HepG2 (cell line): ENCODE results near the gene NRN1L. TPM values are rescaled to one million over a fixed set of nuclear protein-coding genes. Genes with fewer than 3 reads are reported as not detected.

ENCODE experiments used
- ARID5B ChIP-seq: IDR thresholded peaks from 2 replicates; pipeline ENCODE4 v1.4.0; 2020; ENCODE audit warnings: mild to moderate bottlenecking, missing genetic modification reagents
- BCL6 ChIP-seq: IDR thresholded peaks from 2 replicates; pipeline ENCODE4 v1.6.1; 2016; ENCODE audit warnings: missing genetic modification reagents, missing compliant biosample characterization
- DNMT3B ChIP-seq: conservative IDR thresholded peaks from 2 replicates; pipeline ENCODE4 v1.6.1; 2016; ENCODE audit warnings: missing biosample characterization, control low read depth
- HDAC6 ChIP-seq: fragments of 200-600 bp; sonication (generic); IDR thresholded peaks from 2 replicates; pipeline ENCODE4 v1.7.0; 2017; ENCODE audit warnings: mild to moderate bottlenecking, antibody characterized with exemption, low read length, low read depth
- MYC ChIP-seq: sonication (generic); formaldehyde crosslinking; IDR thresholded peaks from 2 replicates; pipeline ENCODE4 v1.9.0; 2021; ENCODE audit warnings: missing genetic modification reagents, borderline replicate concordance
- PITX1 ChIP-seq: sonication (generic); formaldehyde crosslinking; IDR thresholded peaks from 2 replicates; pipeline ENCODE4 v1.5.1; 2020; ENCODE audit warnings: mild to moderate bottlenecking, missing genetic modification reagents
- POLR2AphosphoS2 ChIP-seq: IDR thresholded peaks from 2 replicates; pipeline ENCODE4 v1.6.1; 2011; ENCODE audit warnings: low read depth, low read length, improper control_type of control experiment
- RBM22 ChIP-seq: fragments of 200-400 bp; formaldehyde crosslinking; optimal IDR thresholded peaks from 2 replicates; pipeline ENCODE3; 2017; ENCODE audit warnings: mild to moderate bottlenecking, low read length, moderate library complexity
- REXO4 ChIP-seq: sonication (generic); formaldehyde crosslinking; IDR thresholded peaks from 2 replicates; pipeline ENCODE4 v1.8.0; 2022; ENCODE audit warnings: missing genetic modification reagents, mild to moderate bottlenecking, borderline replicate concordance
- TAF15 ChIP-seq: fragments of 200-400 bp; formaldehyde crosslinking; IDR thresholded peaks from one replicate; pipeline ENCODE4 v1.6.1; 2018; ENCODE audit warnings: mild to moderate bottlenecking, low read depth, low read length; ENCODE audit not compliant: poor library complexity, severe bottlenecking
- TFAP4 ChIP-seq: sonication (generic); IDR thresholded peaks from 2 replicates; pipeline ENCODE4 v1.6.1; 2016; ENCODE audit warnings: low read depth, borderline replicate concordance
- ZNF12 ChIP-seq: sonication (generic); formaldehyde crosslinking; IDR thresholded peaks from 2 replicates; pipeline ENCODE4 v1.5.0; 2020; ENCODE audit warnings: missing genetic modification reagents
- ZNF17 ChIP-seq: sonication (generic); formaldehyde crosslinking; IDR thresholded peaks from 2 replicates; pipeline ENCODE4 v1.5.0; 2020; ENCODE audit warnings: mild to moderate bottlenecking, missing genetic modification reagents
- ZNF180 ChIP-seq: sonication (generic); formaldehyde crosslinking; IDR thresholded peaks from 2 replicates; pipeline ENCODE4 v1.4.0; 2020; ENCODE audit warnings: low read depth, missing genetic modification reagents, borderline replicate concordance
- ZNF546 ChIP-seq: sonication (generic); formaldehyde crosslinking; conservative IDR thresholded peaks from 2 replicates; pipeline ENCODE4 v1.8.1; 2023; ENCODE audit warnings: mild to moderate bottlenecking, missing genetic modification reagents
- ZNF572 ChIP-seq: sonication (generic); formaldehyde crosslinking; IDR thresholded peaks from 2 replicates; pipeline ENCODE4 v1.5.1; 2020; ENCODE audit warnings: mild to moderate bottlenecking, missing genetic modification reagents
- polyA plus RNA-seq, 8 experiments: library from polyadenylated mRNA; depleted of rRNA in 3 of 8; stranded (reverse) in 7 of 8; unstranded in 1 of 8; fragments of >200 nt; fragmentation: Illumina TruSeq in 4 of 8; extraction: Trizol in 4 of 8; gene quantifications; 2 replicates each; pipeline versions ENCODE4 v1.2.1 to v1.2.3, GENCODE V29; 2011 to 2016; ENCODE audit warnings: low read depth in 4 of 8, missing spikeins in 1 of 8, mixed read lengths in 1 of 8; ENCODE audit not compliant: insufficient read depth in 1 of 8
- total RNA-seq, 5 experiments: library from RNA; depleted of rRNA; stranded (reverse); fragments of >200 nt; fragmentation: Illumina TruSeq; extraction: Trizol; gene quantifications; 2 replicates each; pipeline ENCODE4 v1.2.3, GENCODE V29; 2016; ENCODE audit warnings: low read depth in 1 of 5
- TF ChIP-seq, protein P1 (sequence below): sonication (generic); formaldehyde crosslinking; IDR thresholded peaks from 2 replicates; pipeline ENCODE4 v1.5.0; 2020; ENCODE audit warnings: mild to moderate bottlenecking, missing genetic modification reagents, borderline replicate concordance
- TF ChIP-seq, protein P2 (sequence below): sonication (generic); formaldehyde crosslinking; IDR thresholded peaks from 2 replicates; pipeline ENCODE4 v1.4.0; 2020; ENCODE audit warnings: missing genetic modification reagents, borderline replicate concordance

The NRN1L gene
- total and polyA plus RNA-seq, 2 of the 13 experiments (the other 11 are each of a cell fraction or from before 2014, with no cell fraction given): 0.53 to 1.2 TPM

GRCh38 chr16:67883872-67884261 is 818 bp upstream of the NRN1L start (continued):
- TF ChIP-seq, protein P1, sequence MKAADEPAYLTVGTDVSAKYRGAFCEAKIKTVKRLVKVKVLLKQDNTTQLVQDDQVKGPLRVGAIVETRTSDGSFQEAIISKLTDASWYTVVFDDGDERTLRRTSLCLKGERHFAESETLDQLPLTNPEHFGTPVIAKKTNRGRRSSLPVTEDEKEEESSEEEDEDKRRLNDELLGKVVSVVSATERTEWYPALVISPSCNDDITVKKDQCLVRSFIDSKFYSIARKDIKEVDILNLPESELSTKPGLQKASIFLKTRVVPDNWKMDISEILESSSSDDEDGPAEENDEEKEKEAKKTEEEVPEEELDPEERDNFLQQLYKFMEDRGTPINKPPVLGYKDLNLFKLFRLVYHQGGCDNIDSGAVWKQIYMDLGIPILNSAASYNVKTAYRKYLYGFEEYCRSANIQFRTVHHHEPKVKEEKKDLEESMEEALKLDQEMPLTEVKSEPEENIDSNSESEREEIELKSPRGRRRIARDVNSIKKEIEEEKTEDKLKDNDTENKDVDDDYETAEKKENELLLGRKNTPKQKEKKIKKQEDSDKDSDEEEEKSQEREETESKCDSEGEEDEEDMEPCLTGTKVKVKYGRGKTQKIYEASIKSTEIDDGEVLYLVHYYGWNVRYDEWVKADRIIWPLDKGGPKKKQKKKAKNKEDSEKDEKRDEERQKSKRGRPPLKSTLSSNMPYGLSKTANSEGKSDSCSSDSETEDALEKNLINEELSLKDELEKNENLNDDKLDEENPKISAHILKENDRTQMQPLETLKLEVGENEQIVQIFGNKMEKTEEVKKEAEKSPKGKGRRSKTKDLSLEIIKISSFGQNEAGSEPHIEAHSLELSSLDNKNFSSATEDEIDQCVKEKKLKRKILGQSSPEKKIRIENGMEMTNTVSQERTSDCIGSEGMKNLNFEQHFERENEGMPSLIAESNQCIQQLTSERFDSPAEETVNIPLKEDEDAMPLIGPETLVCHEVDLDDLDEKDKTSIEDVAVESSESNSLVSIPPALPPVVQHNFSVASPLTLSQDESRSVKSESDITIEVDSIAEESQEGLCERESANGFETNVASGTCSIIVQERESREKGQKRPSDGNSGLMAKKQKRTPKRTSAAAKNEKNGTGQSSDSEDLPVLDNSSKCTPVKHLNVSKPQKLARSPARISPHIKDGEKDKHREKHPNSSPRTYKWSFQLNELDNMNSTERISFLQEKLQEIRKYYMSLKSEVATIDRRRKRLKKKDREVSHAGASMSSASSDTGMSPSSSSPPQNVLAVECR (CRISPR knock-in tag): no peak; the same call in 1 of the 2 replicates
- TF ChIP-seq ZNF572 (CRISPR knock-in tag) (no peak), PITX1 (CRISPR knock-in tag) (no peak), REXO4 (CRISPR knock-in tag) (no peak), RBM22 (no peak), DNMT3B (CRISPR knock-in tag) (no peak), MYC (CRISPR knock-in tag) (no peak), ARID5B (CRISPR knock-in tag) (no peak), HDAC6 (no peak), ZNF546 (CRISPR knock-in tag) (no peak), ZNF12 (CRISPR knock-in tag) (no peak), POLR2AphosphoS2 (no peak), TFAP4 (peak; percentile 34; the same call in 1 of the 2 replicates), BCL6 (CRISPR knock-in tag) (peak; percentile 30; the same call in 1 of the 2 replicates), ZNF17 (CRISPR knock-in tag) (no peak), TAF15 (no peak), ZNF180 (CRISPR knock-in tag) (no peak)
- TF ChIP-seq, protein P2, sequence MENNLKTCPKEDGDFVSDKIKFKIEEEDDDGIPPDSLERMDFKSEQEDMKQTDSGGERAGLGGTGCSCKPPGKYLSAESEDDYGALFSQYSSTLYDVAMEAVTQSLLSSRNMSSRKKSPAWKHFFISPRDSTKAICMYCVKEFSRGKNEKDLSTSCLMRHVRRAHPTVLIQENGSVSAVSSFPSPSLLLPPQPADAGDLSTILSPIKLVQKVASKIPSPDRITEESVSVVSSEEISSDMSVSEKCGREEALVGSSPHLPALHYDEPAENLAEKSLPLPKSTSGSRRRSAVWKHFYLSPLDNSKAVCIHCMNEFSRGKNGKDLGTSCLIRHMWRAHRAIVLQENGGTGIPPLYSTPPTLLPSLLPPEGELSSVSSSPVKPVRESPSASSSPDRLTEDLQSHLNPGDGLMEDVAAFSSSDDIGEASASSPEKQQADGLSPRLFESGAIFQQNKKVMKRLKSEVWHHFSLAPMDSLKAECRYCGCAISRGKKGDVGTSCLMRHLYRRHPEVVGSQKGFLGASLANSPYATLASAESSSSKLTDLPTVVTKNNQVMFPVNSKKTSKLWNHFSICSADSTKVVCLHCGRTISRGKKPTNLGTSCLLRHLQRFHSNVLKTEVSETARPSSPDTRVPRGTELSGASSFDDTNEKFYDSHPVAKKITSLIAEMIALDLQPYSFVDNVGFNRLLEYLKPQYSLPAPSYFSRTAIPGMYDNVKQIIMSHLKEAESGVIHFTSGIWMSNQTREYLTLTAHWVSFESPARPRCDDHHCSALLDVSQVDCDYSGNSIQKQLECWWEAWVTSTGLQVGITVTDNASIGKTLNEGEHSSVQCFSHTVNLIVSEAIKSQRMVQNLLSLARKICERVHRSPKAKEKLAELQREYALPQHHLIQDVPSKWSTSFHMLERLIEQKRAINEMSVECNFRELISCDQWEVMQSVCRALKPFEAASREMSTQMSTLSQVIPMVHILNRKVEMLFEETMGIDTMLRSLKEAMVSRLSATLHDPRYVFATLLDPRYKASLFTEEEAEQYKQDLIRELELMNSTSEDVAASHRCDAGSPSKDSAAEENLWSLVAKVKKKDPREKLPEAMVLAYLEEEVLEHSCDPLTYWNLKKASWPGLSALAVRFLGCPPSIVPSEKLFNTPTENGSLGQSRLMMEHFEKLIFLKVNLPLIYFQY: no peak
